SK-N-SH (cell line): ENCODE results near the gene KCNK5. TPM values are rescaled to one million over a fixed set of nuclear protein-coding genes. Genes with fewer than 3 reads are reported as not detected.

Experiments used
- CTCF ChIA-PET: fragments of 300-600, 350-600 bp; formaldehyde crosslinking; extraction: SDS; loops from one replicate; lab custom pipeline; 2021; lab: Yijun Ruan, JAX
- POLR2A ChIA-PET: fragments of 350-600 bp; sonication (Branson Sonifier 250); formaldehyde crosslinking; extraction: SDS; loops from one replicate; lab custom pipeline; 2020; ENCODE audit warnings: antibody characterized with exemption, inconsistent platforms; lab: Yijun Ruan, JAX
- DNase-seq: peaks from one replicate; pipeline ENCODE4 v3.0.0; 2012
- H2AFZ ChIP-seq: fragments of 200-600 bp; sonication (generic); 2 replicates; pipeline ENCODE4 v1.8.1; 2016; ENCODE audit warnings: antibody characterized with exemption, mild to moderate bottlenecking, low read depth
- H3F3A ChIP-seq: fragments of 200-600 bp; sonication (generic); replicated peaks from 2 replicates; pipeline ENCODE3; 2016; ENCODE audit warnings: antibody characterized with exemption, mild to moderate bottlenecking; ENCODE audit not compliant: insufficient read depth
- H3K27ac ChIP-seq, 2 experiments: fragments of 200-500 bp in 1 of 2; fragments of 200-600 bp in 1 of 2; sonication (Bioruptor generic) in 1 of 2; sonication (generic), shearing (Covaris generic) in 1 of 2; 2 replicates each; pipeline versions ENCODE4 v1.5.1 to v1.6.1; 2014 to 2016; ENCODE audit warnings: low read depth in 2 of 2, inconsistent platforms in 1 of 2, low read length in 1 of 2, mild to moderate bottlenecking in 1 of 2, mixed read lengths in 1 of 2
- H3K27me3 ChIP-seq: fragments of 200-600 bp; sonication (generic), shearing (Covaris generic); 2 replicates; pipeline ENCODE4 v1.6.1; 2016; ENCODE audit warnings: mixed run types; ENCODE audit not compliant: insufficient read depth
- H3K36me3 ChIP-seq, 2 experiments: fragments of 200-500 bp in 1 of 2; fragments of 200-600 bp in 1 of 2; sonication (Bioruptor generic) in 1 of 2; sonication (generic) in 1 of 2; replicated peaks in 1 of 2; 2 replicates each; pipeline versions ENCODE3 to v1.5.1; 2014 to 2016; ENCODE audit warnings: low read length in 1 of 2, mild to moderate bottlenecking in 1 of 2; ENCODE audit not compliant: insufficient read depth in 2 of 2, control insufficient read depth in 1 of 2
- H3K4me1 ChIP-seq, 2 experiments: fragments of 200-500 bp in 1 of 2; fragments of 200-600 bp in 1 of 2; sonication (Bioruptor generic) in 1 of 2; sonication (generic), shearing (Covaris generic) in 1 of 2; 2 replicates each; pipeline versions ENCODE4 v1.5.1 to v1.6.1; 2014 to 2016; ENCODE audit warnings: low read depth in 1 of 2, low read length in 1 of 2, mixed run types in 1 of 2; ENCODE audit not compliant: insufficient read depth in 2 of 2, control insufficient read depth in 1 of 2
- H3K4me2 ChIP-seq: fragments of 200-600 bp; sonication (generic), shearing (Covaris generic); 2 replicates; pipeline ENCODE4 v1.6.1; 2017; ENCODE audit warnings: mixed run types
- H3K4me3 ChIP-seq, 2 experiments: fragments of 200-500 bp in 1 of 2; fragments of 200-600 bp in 1 of 2; sonication (Bioruptor generic) in 1 of 2; sonication (generic), shearing (Covaris generic) in 1 of 2; 2 replicates each; pipeline versions ENCODE4 v1.5.1 to v1.8.1; 2014 to 2016; ENCODE audit warnings: low read depth in 2 of 2, inconsistent platforms in 1 of 2, low read length in 1 of 2, mild to moderate bottlenecking in 1 of 2, mixed read lengths in 1 of 2, moderate library complexity in 1 of 2
- H3K79me2 ChIP-seq: fragments of 200-600 bp; sonication (generic); 2 replicates; pipeline ENCODE4 v1.8.1; 2017; ENCODE audit warnings: mild to moderate bottlenecking; ENCODE audit not compliant: insufficient read depth
- H3K9ac ChIP-seq: fragments of 200-600 bp; sonication (generic); 2 replicates; pipeline ENCODE4 v1.6.1; 2017; ENCODE audit warnings: mixed run types
- H3K9me2 ChIP-seq: fragments of 200-600 bp; sonication (generic); 2 replicates; pipeline ENCODE4 v1.6.1; 2017; ENCODE audit warnings: mixed run types
- H3K9me3 ChIP-seq: fragments of 200-600 bp; sonication (generic); 2 replicates; pipeline ENCODE4 v1.6.1; 2017; ENCODE audit warnings: mixed run types, mild to moderate bottlenecking, moderate library complexity
- H4K20me1 ChIP-seq: fragments of 200-600 bp; sonication (generic); 2 replicates; pipeline ENCODE4 v1.6.1; 2017; ENCODE audit warnings: mild to moderate bottlenecking, mixed run types; ENCODE audit not compliant: insufficient read depth
- CHD2 ChIP-seq: fragments of 150-350 bp; IDR thresholded peaks from 2 replicates; pipeline ENCODE4 v1.6.1; 2018; ENCODE audit warnings: low read length; ENCODE audit not compliant: partially characterized antibody
- ELF1 ChIP-seq: IDR thresholded peaks from 2 replicates; pipeline ENCODE4 v1.4.0; 2012
- FOSL2 ChIP-seq: IDR thresholded peaks from 2 replicates; pipeline ENCODE4 v1.4.0; 2012; ENCODE audit warnings: low read depth, mild to moderate bottlenecking, moderate library complexity, borderline replicate concordance
- FOXM1 ChIP-seq: IDR thresholded peaks from 2 replicates; pipeline ENCODE4 v1.4.0; 2012; ENCODE audit warnings: low read depth, mild to moderate bottlenecking
- GATA2 ChIP-seq: sonication (generic); formaldehyde crosslinking; IDR thresholded peaks from 2 replicates; pipeline ENCODE4 v1.5.0; 2020; ENCODE audit warnings: mild to moderate bottlenecking, missing genetic modification reagents
- JUND ChIP-seq: IDR thresholded peaks from 2 replicates; pipeline ENCODE4 v1.4.0; 2012
- MXI1 ChIP-seq: IDR thresholded peaks from 2 replicates; pipeline ENCODE4 v1.6.1; 2012; ENCODE audit warnings: mild to moderate bottlenecking, low read depth, low read length, improper control_type of control experiment
- NFIC ChIP-seq: IDR thresholded peaks from 2 replicates; pipeline ENCODE4 v1.4.0; 2012; ENCODE audit warnings: borderline replicate concordance
- POLR2AphosphoS5 ChIP-seq: IDR thresholded peaks from 2 replicates; pipeline ENCODE4 v1.6.1; 2012; ENCODE audit warnings: low read depth, low read length
- RAD21 ChIP-seq: IDR thresholded peaks from 2 replicates; pipeline ENCODE4 v1.6.1; 2012; ENCODE audit warnings: mild to moderate bottlenecking, low read length
- RCOR1 ChIP-seq: fragments of 150-350 bp; IDR thresholded peaks from 2 replicates; pipeline ENCODE4 v1.6.1; 2017; ENCODE audit warnings: antibody characterized with exemption, low read length
- RFX5 ChIP-seq: IDR thresholded peaks from 2 replicates; pipeline ENCODE4 v1.6.1; 2012; ENCODE audit warnings: mild to moderate bottlenecking, improper control_type of control experiment, low read length
- SMC3 ChIP-seq: IDR thresholded peaks from 2 replicates; pipeline ENCODE4 v1.6.1; 2012; ENCODE audit warnings: low read depth, low read length, improper control_type of control experiment
- TAF1 ChIP-seq: IDR thresholded peaks from 2 replicates; pipeline ENCODE4 v1.6.1; 2012; ENCODE audit warnings: low read depth, mild to moderate bottlenecking, low read length, moderate library complexity, borderline replicate concordance
- TEAD4 ChIP-seq: IDR thresholded peaks from 2 replicates; pipeline ENCODE4 v1.4.0; 2012; ENCODE audit warnings: mild to moderate bottlenecking, borderline replicate concordance; ENCODE audit not compliant: insufficient read depth
- WGBS: methylation state at CpG from one replicate; pipeline ENCODE4 v1.1.6; 2017; ENCODE audit warnings: low lambda C conversion rate; 5-methylcytosine and 5-hydroxymethylcytosine counted together
- polyA plus RNA-seq, 3 experiments: library from polyadenylated mRNA; depleted of rRNA; stranded (reverse); fragments of >200 nt; gene quantifications; 2 replicates each; pipeline ENCODE4 v1.2.3, GENCODE V29; 2012
- TF ChIP-seq, protein P1 (sequence below): fragments of 150-350 bp; IDR thresholded peaks from 2 replicates; pipeline ENCODE4 v1.6.1; 2017; ENCODE audit warnings: antibody characterized with exemption, low read length, low read depth, borderline replicate concordance
- TF ChIP-seq, protein P2 (sequence below): fragments of 200-600 bp; sonication (generic); IDR thresholded peaks from 2 replicates; pipeline ENCODE4 v1.6.1; 2017; ENCODE audit warnings: antibody characterized with exemption, mild to moderate bottlenecking, moderate library complexity
- TF ChIP-seq, protein P3 (sequence below): IDR thresholded peaks from 2 replicates; pipeline ENCODE4 v1.4.0; 2012; ENCODE audit warnings: low read depth
- TF ChIP-seq, protein P4 (sequence below): fragments of 150-350 bp; IDR thresholded peaks from 2 replicates; pipeline ENCODE4 v1.6.1; 2016; ENCODE audit warnings: mild to moderate bottlenecking, low read depth, low read length
- TF ChIP-seq, protein P5 (sequence below): IDR thresholded peaks from 2 replicates; pipeline ENCODE4 v1.4.0; 2012; ENCODE audit warnings: low read depth, borderline replicate concordance

Gene KCNK5
- polyA plus RNA-seq, 1 of the 3 experiments (the other 2 are of a cell fraction), result not detected

DNA sequence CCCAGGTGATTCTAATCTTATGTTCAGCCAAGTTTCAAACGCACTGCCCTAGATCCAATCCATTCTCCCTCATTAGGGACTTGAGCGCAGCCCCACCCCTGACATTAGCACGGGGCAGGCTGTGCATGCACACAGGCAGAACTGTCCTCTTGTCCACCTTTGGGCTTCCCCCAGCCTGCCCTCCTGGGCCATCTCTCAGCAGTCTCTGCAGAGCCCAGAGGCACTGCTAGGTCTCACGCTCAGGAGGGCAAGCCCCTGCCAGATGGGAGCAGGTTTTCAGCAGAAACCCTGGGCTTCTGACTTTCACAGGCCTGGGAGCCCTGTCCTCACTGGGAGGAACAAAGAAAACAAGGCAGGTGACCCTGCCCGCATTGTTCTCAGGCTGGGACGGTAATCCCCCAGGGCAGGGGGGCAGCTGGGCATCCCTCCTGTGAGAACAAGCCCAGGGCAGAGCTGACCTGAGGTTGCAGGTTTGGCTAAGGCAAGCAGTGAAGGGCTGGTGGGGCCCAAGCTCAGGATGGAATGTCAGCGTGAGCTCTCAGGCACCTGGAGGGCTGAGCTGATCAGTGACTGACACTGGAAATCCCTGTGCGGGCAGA, 24.5 kb downstream of the KCNK5 start:
- no peak for DNase-seq
- Histone ChIP-seq H3K9me3 (no peaks in the 10 kb centered on the region), H3K27ac (no peak overlapping the region), H3K4me3 (no peak overlapping the region), H3K4me2 (no peak overlapping the region), H3K27me3 (no peaks in the 10 kb centered on the region), H3K4me1 (no peaks in the 10 kb centered on the region; a peak in 1 of 4 replicates), H3K9ac (no peak overlapping the region), H3K9me2 (no peaks in the 10 kb centered on the region), H3K36me3 (no peaks in the 10 kb centered on the region), H2AFZ (no peak overlapping the region), H3K79me2 (no peaks in the 10 kb centered on the region), H4K20me1 (no peaks in the 10 kb centered on the region), H3F3A (no peaks in the 10 kb centered on the region)
- ChIA-PET CTCF (interaction anchor here (0.8 to 2.5 kb wide), 4 partner anchors 39 to 332 kb away, joined by 3 to 10 read pairs (median 4); no protein-coding TSS in a partner anchor), POLR2A (no interaction called here)
- no peak for TF ChIP-seq SMC3
- TF ChIP-seq, protein P1, sequence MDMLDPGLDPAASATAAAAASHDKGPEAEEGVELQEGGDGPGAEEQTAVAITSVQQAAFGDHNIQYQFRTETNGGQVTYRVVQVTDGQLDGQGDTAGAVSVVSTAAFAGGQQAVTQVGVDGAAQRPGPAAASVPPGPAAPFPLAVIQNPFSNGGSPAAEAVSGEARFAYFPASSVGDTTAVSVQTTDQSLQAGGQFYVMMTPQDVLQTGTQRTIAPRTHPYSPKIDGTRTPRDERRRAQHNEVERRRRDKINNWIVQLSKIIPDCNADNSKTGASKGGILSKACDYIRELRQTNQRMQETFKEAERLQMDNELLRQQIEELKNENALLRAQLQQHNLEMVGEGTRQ, result no peak
- no peak for TF ChIP-seq JUND
- TF ChIP-seq MXI1, result no peak
- TF ChIP-seq, protein P2, sequence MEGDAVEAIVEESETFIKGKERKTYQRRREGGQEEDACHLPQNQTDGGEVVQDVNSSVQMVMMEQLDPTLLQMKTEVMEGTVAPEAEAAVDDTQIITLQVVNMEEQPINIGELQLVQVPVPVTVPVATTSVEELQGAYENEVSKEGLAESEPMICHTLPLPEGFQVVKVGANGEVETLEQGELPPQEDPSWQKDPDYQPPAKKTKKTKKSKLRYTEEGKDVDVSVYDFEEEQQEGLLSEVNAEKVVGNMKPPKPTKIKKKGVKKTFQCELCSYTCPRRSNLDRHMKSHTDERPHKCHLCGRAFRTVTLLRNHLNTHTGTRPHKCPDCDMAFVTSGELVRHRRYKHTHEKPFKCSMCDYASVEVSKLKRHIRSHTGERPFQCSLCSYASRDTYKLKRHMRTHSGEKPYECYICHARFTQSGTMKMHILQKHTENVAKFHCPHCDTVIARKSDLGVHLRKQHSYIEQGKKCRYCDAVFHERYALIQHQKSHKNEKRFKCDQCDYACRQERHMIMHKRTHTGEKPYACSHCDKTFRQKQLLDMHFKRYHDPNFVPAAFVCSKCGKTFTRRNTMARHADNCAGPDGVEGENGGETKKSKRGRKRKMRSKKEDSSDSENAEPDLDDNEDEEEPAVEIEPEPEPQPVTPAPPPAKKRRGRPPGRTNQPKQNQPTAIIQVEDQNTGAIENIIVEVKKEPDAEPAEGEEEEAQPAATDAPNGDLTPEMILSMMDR, result no peak
- TF ChIP-seq TEAD4, result no peak
- no peak for TF ChIP-seq GATA2 (CRISPR knock-in tag)
- no peak for TF ChIP-seq CHD2
- TF ChIP-seq, protein P3, sequence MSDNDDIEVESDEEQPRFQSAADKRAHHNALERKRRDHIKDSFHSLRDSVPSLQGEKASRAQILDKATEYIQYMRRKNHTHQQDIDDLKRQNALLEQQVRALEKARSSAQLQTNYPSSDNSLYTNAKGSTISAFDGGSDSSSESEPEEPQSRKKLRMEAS, result no peak
- TF ChIP-seq, protein P4, sequence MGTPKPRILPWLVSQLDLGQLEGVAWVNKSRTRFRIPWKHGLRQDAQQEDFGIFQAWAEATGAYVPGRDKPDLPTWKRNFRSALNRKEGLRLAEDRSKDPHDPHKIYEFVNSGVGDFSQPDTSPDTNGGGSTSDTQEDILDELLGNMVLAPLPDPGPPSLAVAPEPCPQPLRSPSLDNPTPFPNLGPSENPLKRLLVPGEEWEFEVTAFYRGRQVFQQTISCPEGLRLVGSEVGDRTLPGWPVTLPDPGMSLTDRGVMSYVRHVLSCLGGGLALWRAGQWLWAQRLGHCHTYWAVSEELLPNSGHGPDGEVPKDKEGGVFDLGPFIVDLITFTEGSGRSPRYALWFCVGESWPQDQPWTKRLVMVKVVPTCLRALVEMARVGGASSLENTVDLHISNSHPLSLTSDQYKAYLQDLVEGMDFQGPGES, result no peak
- TF ChIP-seq RAD21, result no peak
- TF ChIP-seq FOSL2, result no peak
- no peak for TF ChIP-seq TAF1
- TF ChIP-seq POLR2AphosphoS5, result no peak
- no peak for TF ChIP-seq RCOR1
- no peak for TF ChIP-seq FOXM1
- TF ChIP-seq, protein P5, sequence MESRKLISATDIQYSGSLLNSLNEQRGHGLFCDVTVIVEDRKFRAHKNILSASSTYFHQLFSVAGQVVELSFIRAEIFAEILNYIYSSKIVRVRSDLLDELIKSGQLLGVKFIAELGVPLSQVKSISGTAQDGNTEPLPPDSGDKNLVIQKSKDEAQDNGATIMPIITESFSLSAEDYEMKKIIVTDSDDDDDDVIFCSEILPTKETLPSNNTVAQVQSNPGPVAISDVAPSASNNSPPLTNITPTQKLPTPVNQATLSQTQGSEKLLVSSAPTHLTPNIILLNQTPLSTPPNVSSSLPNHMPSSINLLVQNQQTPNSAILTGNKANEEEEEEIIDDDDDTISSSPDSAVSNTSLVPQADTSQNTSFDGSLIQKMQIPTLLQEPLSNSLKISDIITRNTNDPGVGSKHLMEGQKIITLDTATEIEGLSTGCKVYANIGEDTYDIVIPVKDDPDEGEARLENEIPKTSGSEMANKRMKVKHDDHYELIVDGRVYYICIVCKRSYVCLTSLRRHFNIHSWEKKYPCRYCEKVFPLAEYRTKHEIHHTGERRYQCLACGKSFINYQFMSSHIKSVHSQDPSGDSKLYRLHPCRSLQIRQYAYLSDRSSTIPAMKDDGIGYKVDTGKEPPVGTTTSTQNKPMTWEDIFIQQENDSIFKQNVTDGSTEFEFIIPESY, result no peak
- no peak for TF ChIP-seq ELF1
- TF ChIP-seq NFIC, result no peak
- TF ChIP-seq RFX5, result no peak
- WGBS, result 47% methylated on average over 3 of the region's 8 CpGs
